D341Med (cell line): ENCODE measurements around the gene PYY.

Source experiments
- DNase-seq: peaks from one replicate; pipeline ENCODE4 v3.0.0; 2012; ENCODE audit warnings: low spot score

Gene PYY

GRCh38 chr17:43914451-43914850 lies 39.3 kb downstream of the PYY start:
- DNase-seq: peak; percentile 89

GRCh38 chr17:43913584-43913983 lies 40.2 kb downstream of the PYY start:
- peak; percentile 26 for DNase-seq

GRCh38 chr17:43912635-43913304 lies 41.0 kb downstream of the PYY start:
- no peak for DNase-seq

GRCh38 chr17:43911904-43912303 lies 41.8 kb downstream of the PYY start:
- no peak for DNase-seq

GRCh38 chr17:43909537-43910231 lies 44.1 kb downstream of the PYY start:
- DNase-seq: no peak

- peak; percentile 90 for DNase-seq
Observed at GRCh38 chr17:43907998-43908721, 45.6 kb downstream of the PYY start.

GRCh38 chr17:43907425-43907981 lies 46.2 kb downstream of the PYY start, which contains the start of gene MPP2:
Gene MPP2 (minus strand): TSS chr17:43907536. CDS start chr17:43904460, 3,076 bp downstream.
- peak; percentile 92 for DNase-seq

GRCh38 chr17:43906951-43907424 lies 46.8 kb downstream of the PYY start:
- no peak for DNase-seq

- peak; percentile 74 for DNase-seq
Observed at GRCh38 chr17:43905985-43906852, 47.5 kb downstream of the PYY start.

- DNase-seq: peak; percentile 80
Observed at GRCh38 chr17:43905400-43905984, 48.2 kb downstream of the PYY start.
